Heart left ventricle (tissue), 16 donors: Measurements from ENCODE around the gene ANAPC2. TPM values are rescaled to one million over a fixed set of nuclear protein-coding genes. Genes with fewer than 3 reads are reported as not detected.
A peak's percentile ranks its signal among the peaks of the same experiment; 100 is the strongest.

ENCODE experiments used
- ATAC-seq, 4 donors: fragments of 200-7000 bp; cut with Tn5 transposase; one replicate each; pipeline ENCODE4 v1.9.1; 2020 to 2022; ENCODE audit warnings: moderate library complexity in 4 of 4, mild to moderate bottlenecking in 3 of 4, moderate number of reproducible peaks in 1 of 4
- DNase-seq, 5 donors: peaks; one replicate each; pipeline ENCODE4 v3.0.0-alpha.2; 2020
- H3K27ac ChIP-seq, 12 donors: fragments of 200-600 bp; sonication (generic) in 4 of 12; one replicate each; pipeline versions ENCODE4 v1.5.0 to v1.8.0; 2016 to 2022; ENCODE audit warnings: mild to moderate bottlenecking in 2 of 12
- H3K27me3 ChIP-seq, 9 donors: fragments of 200-600 bp; sonication (generic) in 2 of 9; one replicate each; pipeline versions ENCODE4 v1.5.1 to v1.8.0; 2016 to 2022; ENCODE audit warnings: mild to moderate bottlenecking in 3 of 9
- H3K36me3 ChIP-seq, 9 donors: fragments of 200-600 bp; sonication (generic) in 2 of 9; one replicate each; pipeline versions ENCODE4 v1.5.0 to v1.8.0; 2018 to 2022; ENCODE audit warnings: mild to moderate bottlenecking in 2 of 9
- H3K4me1 ChIP-seq, 12 donors: fragments of 200-600 bp; sonication (generic) in 4 of 12; one replicate each; pipeline versions ENCODE4 v1.5.0 to v1.8.0; 2016 to 2022; ENCODE audit warnings: mild to moderate bottlenecking in 3 of 12
- H3K4me3 ChIP-seq, 12 donors: fragments of 200-600 bp; sonication (generic) in 4 of 12; one replicate each; pipeline versions ENCODE4 v1.5.0 to v1.8.0; 2017 to 2022; ENCODE audit warnings: mild to moderate bottlenecking in 9 of 12, moderate library complexity in 4 of 12
- H3K9me3 ChIP-seq, 12 donors: fragments of 200-600 bp; sonication (generic) in 4 of 12; one replicate each; pipeline versions ENCODE4 v1.5.0 to v1.8.0; 2016 to 2022; ENCODE audit warnings: mild to moderate bottlenecking in 1 of 12
- POLR2A ChIP-seq, 2 donors: fragments of 450-650 bp; IDR thresholded peaks; one replicate each; pipeline ENCODE4 v1.6.1; 2017; ENCODE audit warnings: antibody characterized with exemption in 2 of 2, mild to moderate bottlenecking in 2 of 2, moderate library complexity in 2 of 2
- WGBS, 4 donors: extraction: QIAGEN DNeasy Blood & Tissue Kit in 2 of 4; methylation state at CpG; one replicate each; pipeline versions ENCODE4 v1.1.5 to v1.1.7; 2013 to 2018; 5-methylcytosine and 5-hydroxymethylcytosine counted together
- intact Hi-C, 10 donors: fragments of 100-400 bp; cut with DNase I; formaldehyde crosslinking; loops; one replicate each; pipeline versions ENCODE4 v1.11.1 to v1.14.2; 2022
- polyA plus RNA-seq, 2 donors: library from polyadenylated mRNA; stranded (reverse); fragments of 200-250 nt; gene quantifications; one replicate each; pipeline ENCODE4 v1.2.3, GENCODE V29; 2013
- total RNA-seq, 9 donors: library from RNA; depleted of rRNA in 2 of 9; stranded (reverse); fragments of >200 nt in 2 of 9; fragmentation: NEBNext Ultra II Directional in 3 of 9; extraction: Animal tissue kit (Norgen Biotek cat#: 25700) in 3 of 9; gene quantifications; one replicate each; pipeline versions ENCODE4 v1.1.0 to v1.2.4, GENCODE V29; 2016 to 2023
- TF ChIP-seq, protein P1 (sequence below), 12 donors: fragments of 200-600 bp; sonication (generic) in 4 of 12; IDR thresholded peaks; one replicate each; pipeline versions ENCODE4 v1.5.0 to v1.8.0; 2018 to 2022; ENCODE audit warnings: antibody characterized with exemption in 12 of 12, mild to moderate bottlenecking in 5 of 12
- donor health status: ischemic (EF 13 %, LVEDD 7.1; RV severe dilation, severe dysfunction).
- donor health status: healthy with polysubstance abuse.
- donor health status: DM: no; HTN: yes; CAD: no.
- donor health status: DM: no; HTN: no; CAD: no.
- donor health status: ischemic (EF 25% LVEDD 6.9; RV normal size, moderate dysfunction).
- donor health status: ischemic (EF 25% LVEDD 5.7; RV mildly dilated, moderate dysfunction).
- donor health status: healthy.
- donor health status: DM: yes; HTN: yes; CAD: no.
- donor health status: ischemic (EF 35%, LVEDD 5.7; RV mildly dilated, moderate dysfunction).
- donor health status: nonischemic (EF 11% LVEDD 7.7; RV severe dilation, severe dysfunction).
- donor health status: DM: yes; HTN: yes; CAD: no.
- donor health status: PGD.
- donor health status: ischemic (EF 29% LVEDD 5.4; RV normal size, mild dysfunction).
- donor health status: nonischemic (EF 23%, LVEDD 6.1; RV moderate dilation, normal function).

ANAPC2 gene
- total and polyA plus RNA-seq, 11 donors: 14.3 to 35.9 (median 28.9) TPM

DNA sequence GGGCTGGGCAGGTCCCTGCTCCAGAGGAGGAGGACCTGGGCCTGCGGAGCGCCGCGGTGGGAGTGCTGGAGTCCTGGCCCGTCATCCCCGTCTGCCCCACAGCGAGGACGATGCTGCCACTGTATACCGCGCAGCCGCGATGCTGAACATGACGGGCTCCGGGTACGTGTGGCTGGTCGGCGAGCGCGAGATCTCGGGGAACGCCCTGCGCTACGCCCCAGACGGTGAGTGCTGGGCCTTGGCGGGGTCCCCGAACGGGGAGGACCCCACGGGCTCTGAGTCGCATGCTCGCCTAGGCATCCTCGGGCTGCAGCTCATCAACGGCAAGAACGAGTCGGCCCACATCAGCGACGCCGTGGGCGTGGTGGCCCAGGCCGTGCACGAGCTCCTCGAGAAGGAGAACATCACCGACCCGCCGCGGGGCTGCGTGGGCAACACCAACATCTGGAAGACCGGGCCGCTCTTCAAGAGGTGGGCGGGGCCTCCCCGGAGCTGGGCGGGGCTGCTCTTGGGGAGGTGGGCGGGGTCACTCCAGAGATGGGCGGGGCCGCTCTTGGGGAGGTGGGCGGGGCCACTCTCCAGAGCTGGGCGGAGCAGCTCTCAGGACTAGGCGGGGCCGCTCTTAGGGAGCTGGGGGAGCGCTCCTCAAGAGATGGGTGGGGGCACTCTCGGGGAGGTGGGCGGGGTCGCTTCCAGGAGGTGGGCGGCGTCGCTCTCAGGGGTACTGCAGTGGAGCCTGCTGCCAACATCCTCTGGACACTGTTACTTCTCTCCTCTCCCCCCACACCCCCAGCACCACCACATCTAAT is 31.6 kb downstream of the ANAPC2 start:
- ATAC-seq (peak in 3 of 4 donors; percentile 53 to 81 (median 66)), DNase-seq (peak in 3 of 5 donors; percentile 44 to 82 (median 51))
- H3K4me1 ChIP-seq: peaks cover 0 to 13% (median 5%) of the 10 kb centered on the region in 12 donors
- intact Hi-C loops: no loop called here
- H3K9me3 ChIP-seq: no peaks in the 10 kb centered on the region
- 1 to 3% (median 2%) methylated on average over 6 to 65 of the region's 65 CpGs for WGBS, 4 donors
- H3K27ac ChIP-seq: no peak overlapping the region
- TF ChIP-seq, protein P1, sequence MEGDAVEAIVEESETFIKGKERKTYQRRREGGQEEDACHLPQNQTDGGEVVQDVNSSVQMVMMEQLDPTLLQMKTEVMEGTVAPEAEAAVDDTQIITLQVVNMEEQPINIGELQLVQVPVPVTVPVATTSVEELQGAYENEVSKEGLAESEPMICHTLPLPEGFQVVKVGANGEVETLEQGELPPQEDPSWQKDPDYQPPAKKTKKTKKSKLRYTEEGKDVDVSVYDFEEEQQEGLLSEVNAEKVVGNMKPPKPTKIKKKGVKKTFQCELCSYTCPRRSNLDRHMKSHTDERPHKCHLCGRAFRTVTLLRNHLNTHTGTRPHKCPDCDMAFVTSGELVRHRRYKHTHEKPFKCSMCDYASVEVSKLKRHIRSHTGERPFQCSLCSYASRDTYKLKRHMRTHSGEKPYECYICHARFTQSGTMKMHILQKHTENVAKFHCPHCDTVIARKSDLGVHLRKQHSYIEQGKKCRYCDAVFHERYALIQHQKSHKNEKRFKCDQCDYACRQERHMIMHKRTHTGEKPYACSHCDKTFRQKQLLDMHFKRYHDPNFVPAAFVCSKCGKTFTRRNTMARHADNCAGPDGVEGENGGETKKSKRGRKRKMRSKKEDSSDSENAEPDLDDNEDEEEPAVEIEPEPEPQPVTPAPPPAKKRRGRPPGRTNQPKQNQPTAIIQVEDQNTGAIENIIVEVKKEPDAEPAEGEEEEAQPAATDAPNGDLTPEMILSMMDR (IDR thresholded peaks at IDR 0.05): no peak
- TF ChIP-seq POLR2A (IDR thresholded peaks at IDR 0.05): no peak
- H3K4me3 ChIP-seq: peak overlapping the region in 5 of 12 donors; percentile 5 to 35 (median 17)
- H3K36me3 ChIP-seq: no peaks in the 10 kb centered on the region
- peaks cover 28 to 74% (median 63%) of the 10 kb centered on the region in 9 donors for H3K27me3 ChIP-seq

DNA sequence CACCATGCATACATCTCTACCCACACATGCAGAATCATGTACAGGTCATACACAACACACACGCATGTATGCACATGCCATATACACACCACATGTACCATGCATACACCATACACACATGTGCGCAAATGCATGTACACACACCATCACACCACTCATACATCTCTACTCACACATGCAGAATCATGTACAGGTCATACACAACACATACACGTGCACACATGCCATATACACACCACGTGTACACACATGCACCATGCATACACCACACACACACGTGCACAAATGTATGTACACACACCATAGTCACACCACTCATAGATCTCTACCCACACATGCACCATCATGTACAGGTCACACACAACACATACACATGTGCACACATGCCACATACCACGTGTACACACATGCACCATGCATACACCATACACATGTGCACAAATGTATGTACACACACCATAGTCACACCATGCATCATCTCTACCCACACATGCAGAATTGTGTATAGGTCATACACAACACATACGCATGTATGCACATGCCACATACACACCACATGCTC is 35.4 kb downstream of the ANAPC2 start:
- no peak for DNase-seq
- peaks cover 11 to 51% (median 28%) of the 10 kb centered on the region in 9 donors for H3K27me3 ChIP-seq

DNA sequence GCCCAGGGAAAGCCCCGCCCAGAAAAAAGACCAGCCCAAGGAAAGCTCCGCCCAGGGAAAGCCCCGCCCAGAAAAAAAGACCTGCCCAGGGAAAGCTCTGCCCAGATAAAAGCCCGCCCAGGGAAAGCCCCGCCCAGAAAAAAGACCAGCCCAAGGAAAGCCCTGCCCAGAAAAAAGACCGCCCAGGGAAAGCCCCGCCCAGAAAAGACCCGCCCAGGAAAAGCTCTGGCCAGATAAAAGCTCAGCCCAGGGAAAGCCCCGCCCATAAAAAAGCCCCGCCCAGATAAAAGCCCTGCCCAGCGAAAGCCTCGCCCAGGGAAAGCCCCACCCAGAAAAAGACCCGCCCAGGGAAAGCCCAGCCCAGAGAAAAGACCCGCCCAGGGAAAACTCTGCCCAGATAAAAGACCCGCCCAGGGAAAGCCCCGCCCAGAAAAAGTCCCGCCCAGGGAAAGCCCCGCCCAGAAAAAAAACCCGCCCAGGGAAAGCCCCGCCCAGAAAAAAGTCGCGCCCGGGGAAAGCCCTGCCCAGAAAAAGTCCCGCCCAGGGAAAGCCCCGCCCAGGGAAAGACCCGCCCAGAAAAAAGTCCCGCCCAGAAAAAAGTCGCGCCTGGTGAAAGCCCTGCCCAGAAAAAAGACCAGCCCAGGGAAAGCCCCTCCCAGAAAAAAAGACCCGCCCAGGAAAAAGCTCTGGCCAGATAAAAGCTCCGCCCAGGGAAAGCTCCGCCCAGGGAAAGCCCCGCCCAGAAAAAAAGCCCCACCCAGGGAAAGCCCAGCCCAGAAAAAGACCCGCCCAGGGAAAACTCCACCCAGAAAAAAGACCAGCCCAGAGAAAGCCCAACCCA is 37.5 kb downstream of the ANAPC2 start:
- Histone ChIP-seq H3K27ac (no peak overlapping the region), H3K9me3 (no peaks in the 10 kb centered on the region), H3K4me1 (no peaks in the 10 kb centered on the region), H3K36me3 (no peaks in the 10 kb centered on the region), H3K4me3 (no peak overlapping the region), H3K27me3 (peaks cover under 1 to 49% (median 15%) of the 10 kb centered on the region in 9 donors)
- ATAC-seq (peak in 2 of 4 donors; percentile 22 to 48), DNase-seq (no peak)
- no peak for TF ChIP-seq POLR2A (IDR thresholded peaks at IDR 0.05)
- TF ChIP-seq, protein P1 (IDR thresholded peaks at IDR 0.05): no peak
- intact Hi-C loops: no loop called here
- whole genome bisulfite sequencing, 4 donors: 19 to 43% (median 38%) methylated on average over 33 to 34 of the region's 34 CpGs

More for the DNA sequence above, 35.4 kb downstream of the ANAPC2 start:
- no peak overlapping the region for H3K4me3 ChIP-seq
- ATAC-seq: no peak
- H3K36me3 ChIP-seq: no peaks in the 10 kb centered on the region
- peaks cover 0 to 10% (median 5%) of the 10 kb centered on the region in 12 donors for H3K4me1 ChIP-seq
- WGBS, 4 donors: 90 to 94% (median 92%) methylated on average over 7 of the region's 7 CpGs
- H3K27ac ChIP-seq: no peak overlapping the region
- TF ChIP-seq, protein P1 (IDR thresholded peaks at IDR 0.05): no peak
- TF ChIP-seq POLR2A (IDR thresholded peaks at IDR 0.05): no peak
- no peaks in the 10 kb centered on the region for H3K9me3 ChIP-seq
- intact Hi-C loops: no loop called here
